ENCODE data around the gene RBM47. TPM values are rescaled to one million over a fixed set of nuclear protein-coding genes. Genes with fewer than 3 reads are reported as not detected.
"Not testable (repeated sequence)": the region's sequence is repeated elsewhere in the genome, so short reads cannot be mapped to it uniquely, and the experiment has no call there.

The RBM47 gene
- total RNA-seq, 1 donor from 2014 or later, result 2.4 TPM

DNA sequence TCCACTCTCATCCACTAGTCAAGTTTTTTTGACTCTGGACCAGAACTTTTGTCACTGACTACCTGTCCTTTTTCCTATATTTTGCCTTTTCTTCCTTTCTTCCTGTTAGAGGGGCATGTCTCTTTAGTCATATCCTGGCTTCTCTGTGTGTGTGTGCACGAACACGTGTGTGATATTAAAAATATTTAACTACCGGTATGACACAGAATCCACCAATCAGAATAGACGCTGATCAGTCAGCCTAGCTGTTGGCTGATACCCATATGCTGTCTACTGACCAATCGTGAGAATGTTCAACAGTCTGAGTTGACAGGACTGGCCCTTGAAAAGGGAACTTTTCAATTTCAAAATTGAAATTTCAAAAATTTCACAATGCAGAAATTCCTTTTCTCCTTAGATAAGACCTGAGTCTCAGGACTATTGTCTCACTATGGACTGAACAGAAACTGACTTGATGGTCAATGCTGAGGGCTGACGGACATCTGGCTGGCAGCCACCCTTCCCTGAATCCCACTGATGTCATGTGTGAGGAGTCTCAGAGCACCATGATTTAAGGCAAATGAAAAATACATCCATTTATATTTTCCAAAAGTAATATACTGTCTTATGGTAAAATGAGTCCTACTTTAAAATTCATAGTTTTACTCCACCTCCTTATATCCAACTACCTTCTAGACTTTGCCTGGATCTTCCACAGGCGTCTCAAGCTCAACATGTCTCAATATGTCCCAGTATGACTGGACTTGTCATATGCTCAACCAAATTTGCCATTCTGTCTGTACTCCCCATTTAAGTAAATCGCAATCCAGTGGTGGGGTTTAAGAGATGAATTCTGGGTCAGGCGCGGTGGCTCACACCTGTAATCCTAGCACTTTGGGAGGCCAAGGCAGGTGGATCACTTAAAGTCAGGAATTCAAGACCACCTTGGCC is 216.5 kb downstream of the RBM47 start:
- DNase-seq (no peak), ATAC-seq (ENCODE audit: poor library complexity) (no peak)
- intact Hi-C loops (cut with DNase I), result no loop called here

DNA sequence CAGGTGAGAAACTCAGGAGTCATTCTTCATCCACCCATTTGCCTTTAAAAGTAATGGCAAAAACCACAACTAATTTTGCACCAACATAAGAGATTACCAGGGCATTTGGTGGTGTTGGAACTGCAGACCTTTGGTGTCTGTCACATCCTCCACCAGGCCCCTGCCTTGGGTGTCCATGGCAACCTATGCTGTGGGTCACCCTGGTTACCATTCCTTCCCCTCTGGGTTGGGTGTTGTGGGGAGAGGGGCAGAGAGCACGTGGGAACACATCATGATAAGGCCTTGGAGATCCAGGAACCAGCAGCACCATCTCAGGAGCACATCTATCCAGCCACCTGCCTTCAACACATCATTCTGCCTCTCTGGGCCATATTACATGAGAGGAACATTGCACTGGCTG is 217.3 kb downstream of the RBM47 start:
- DNase-seq (no peak), ATAC-seq (ENCODE audit: poor library complexity) (no peak)
- intact Hi-C loops (cut with DNase I), result no loop called here

- intact Hi-C loops (cut with DNase I), result no loop called here
- DNase-seq, result no peak
- ATAC-seq (ENCODE audit: poor library complexity), result no peak
These were observed 219.8 kb downstream of the RBM47 start for GRCh38 chr4:40409835-40410234.

- DNase-seq; ATAC-seq (ENCODE audit: poor library complexity); intact Hi-C loops (cut with DNase I): not testable (repeated sequence)
These were observed 222.2 kb downstream of the RBM47 start for GRCh38 chr4:40407468-40407867.

- no peak for ATAC-seq (ENCODE audit: poor library complexity)
These were observed 223.3 kb downstream of the RBM47 start for GRCh38 chr4:40406340-40406739.

DNA sequence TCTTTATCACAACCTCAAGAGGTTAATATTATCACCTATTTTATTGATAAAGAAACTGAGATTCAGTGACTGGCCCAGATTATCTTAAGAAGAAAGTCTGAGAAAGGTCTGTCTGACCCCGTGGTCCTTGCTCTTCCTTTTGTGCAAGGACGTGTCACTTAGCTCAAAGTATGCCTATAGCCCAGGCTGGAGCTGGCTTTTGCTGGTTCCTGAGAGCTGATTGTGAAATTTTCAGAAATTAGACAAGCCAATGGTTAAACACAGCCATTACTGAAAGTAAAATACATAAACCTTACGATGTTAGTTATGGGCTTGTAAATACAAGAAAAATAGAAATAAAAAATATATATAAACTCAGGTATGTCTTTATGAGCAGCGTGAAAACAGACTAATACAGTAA is 224.5 kb downstream of the RBM47 start:
- DNase-seq (no peak), ATAC-seq (ENCODE audit: poor library complexity) (no peak)
- intact Hi-C loops (cut with DNase I), result no loop called here

More at GRCh38 chr4:40406340-40406739, 223.3 kb downstream of the RBM47 start:
- no peak for DNase-seq
- intact Hi-C loops (cut with DNase I), result no loop called here

GRCh38 chr4:40403081-40403480 is 226.6 kb downstream of the RBM47 start:
- intact Hi-C loops (cut with DNase I), result no loop called here
- DNase-seq, result no peak
- no peak for ATAC-seq (ENCODE audit: poor library complexity)

DNA sequence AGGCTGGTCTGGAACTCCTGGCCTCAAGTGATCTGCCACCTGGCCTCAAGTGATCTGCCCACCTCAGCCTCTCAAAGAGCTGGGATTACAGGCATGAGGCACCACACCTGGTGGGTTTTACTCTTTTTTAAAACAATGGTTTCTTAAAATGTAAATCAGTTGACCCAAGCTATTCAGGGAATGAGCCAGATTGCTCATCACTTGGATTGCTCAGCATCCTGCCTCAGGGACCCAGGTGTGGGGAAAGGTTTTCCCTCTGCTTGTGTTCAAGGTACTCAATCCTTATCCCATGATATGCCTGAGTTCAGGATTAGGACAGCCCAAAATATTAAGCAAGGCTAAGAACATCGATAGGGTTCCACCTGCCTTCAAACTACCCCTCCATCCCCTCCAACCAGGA is 227.1 kb downstream of the RBM47 start:
- intact Hi-C loops (cut with DNase I), result no loop called here
- ATAC-seq (ENCODE audit: poor library complexity) (no peak), DNase-seq (no peak)

- intact Hi-C loops (cut with DNase I), result no loop called here
- peak; percentile 22 for ATAC-seq (ENCODE audit: poor library complexity)
- DNase-seq, result no peak
These were observed 228.0 kb downstream of the RBM47 start for GRCh38 chr4:40401631-40402030.

GRCh38 chr4:40401096-40401495 is 228.6 kb downstream of the RBM47 start:
- DNase-seq, result no peak

DNA sequence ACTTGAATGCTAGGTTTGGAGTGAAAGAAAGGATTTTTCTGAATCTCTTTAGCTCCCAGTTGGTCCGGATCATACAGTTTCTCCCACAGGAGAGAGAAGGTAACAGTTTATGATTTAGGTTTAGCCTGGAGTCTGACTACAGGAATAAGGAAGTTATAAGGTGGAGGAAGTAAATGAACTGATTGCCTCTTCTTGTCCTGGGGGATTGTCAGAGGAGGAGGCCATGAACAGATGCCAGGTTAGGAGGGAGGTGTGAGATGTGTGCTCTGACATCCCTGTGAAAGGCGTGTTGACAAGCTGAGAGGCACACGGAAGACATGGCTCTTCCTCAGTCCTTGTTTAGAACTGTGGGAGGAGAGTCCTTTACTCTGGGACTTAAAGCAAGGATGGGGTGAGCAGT is 230.1 kb downstream of the RBM47 start:
- intact Hi-C loops (cut with DNase I), result no loop called here

More at GRCh38 chr4:40401096-40401495, 228.6 kb downstream of the RBM47 start:
- intact Hi-C loops (cut with DNase I), result no loop called here
- no peak for ATAC-seq (ENCODE audit: poor library complexity)

GRCh38 chr4:40395908-40396793 is 233.5 kb downstream of the RBM47 start:
- intact Hi-C loops (cut with DNase I), result no loop called here

More for the DNA sequence above, 230.1 kb downstream of the RBM47 start:
- DNase-seq, result no peak
- ATAC-seq (ENCODE audit: poor library complexity), result no peak

GRCh38 chr4:40395166-40395900 is 234.3 kb downstream of the RBM47 start:
- ATAC-seq (ENCODE audit: poor library complexity), result peak; percentile 6
- DNase-seq, result no peak
- intact Hi-C loops (cut with DNase I), result no loop called here

More at GRCh38 chr4:40395908-40396793, 233.5 kb downstream of the RBM47 start:
- DNase-seq (peak; percentile 69), ATAC-seq (ENCODE audit: poor library complexity) (peak; percentile 90)

DNA sequence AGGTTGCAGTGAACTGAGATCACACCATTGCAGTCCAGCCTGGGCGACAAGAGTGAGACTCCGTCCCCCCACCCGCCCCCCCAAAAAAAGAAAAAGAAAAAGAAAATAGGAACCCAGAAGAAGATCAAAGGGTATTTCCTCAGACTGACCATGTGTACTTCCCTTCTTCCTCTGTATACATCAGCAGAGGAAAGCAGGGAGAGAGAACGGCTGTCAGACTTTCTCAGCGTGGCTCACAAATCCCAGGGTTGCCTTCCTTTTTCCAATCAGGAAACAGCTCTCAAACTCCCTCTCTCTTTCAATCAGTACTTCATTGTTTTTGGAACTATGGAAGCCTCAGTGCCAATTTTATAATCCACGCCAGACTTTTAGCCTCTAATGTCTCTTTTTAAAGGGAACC is 235.4 kb downstream of the RBM47 start:
- ATAC-seq (ENCODE audit: poor library complexity), result no peak
- intact Hi-C loops (cut with DNase I), result no loop called here
- no peak for DNase-seq

DNA sequence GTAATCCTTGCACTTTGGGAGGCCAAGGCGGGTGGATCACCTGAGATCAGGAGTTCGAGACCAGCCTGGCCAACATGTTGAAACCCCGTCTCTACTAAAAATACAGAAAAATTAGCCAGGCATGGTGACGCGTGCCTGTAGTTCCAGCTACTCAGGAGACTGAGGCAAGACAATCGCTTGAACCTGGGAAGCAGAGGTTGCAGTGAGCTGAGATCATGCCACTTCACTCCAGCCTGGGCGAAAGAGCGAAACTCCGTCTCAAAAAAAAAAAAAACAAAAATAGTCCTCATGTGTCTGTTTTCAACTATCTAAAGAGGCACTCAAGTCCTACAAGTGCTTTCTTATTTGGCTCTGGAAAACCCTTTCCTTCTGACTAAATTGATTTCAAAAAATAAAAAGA is 237.4 kb downstream of the RBM47 start:
- DNase-seq; ATAC-seq (ENCODE audit: poor library complexity); intact Hi-C loops (cut with DNase I): not testable (repeated sequence)

GRCh38 chr4:40389986-40390385 is 239.7 kb downstream of the RBM47 start:
- intact Hi-C loops (cut with DNase I), result no loop called here
- DNase-seq, result no peak
- ATAC-seq (ENCODE audit: poor library complexity), result no peak

DNA sequence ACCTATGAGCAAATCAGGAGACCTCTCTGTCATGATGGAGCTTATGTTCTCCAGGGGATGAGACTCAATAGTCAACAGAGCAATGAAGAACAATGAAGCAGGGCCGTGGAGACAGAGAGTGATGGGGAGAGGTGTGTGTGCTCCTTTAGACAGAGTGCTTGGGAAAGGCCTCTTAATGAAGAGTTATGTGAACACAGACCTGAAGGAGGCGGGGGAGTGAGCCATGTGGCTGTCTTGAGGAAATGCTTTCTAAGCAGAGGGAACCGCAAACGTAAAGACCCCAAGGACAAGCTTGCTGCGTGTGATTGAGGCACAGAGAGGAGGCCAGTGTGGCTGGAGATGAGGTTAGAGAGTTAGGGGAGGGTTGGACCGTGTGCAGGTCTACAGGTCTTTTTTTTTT is 241.4 kb downstream of the RBM47 start:
- no peak for DNase-seq
- no peak for ATAC-seq (ENCODE audit: poor library complexity)
- intact Hi-C loops (cut with DNase I), result no loop called here

- ATAC-seq (ENCODE audit: poor library complexity), result no peak
- no peak for DNase-seq
- intact Hi-C loops (cut with DNase I), result no loop called here
These were observed 249.0 kb downstream of the RBM47 start for GRCh38 chr4:40380647-40381046.

DNA sequence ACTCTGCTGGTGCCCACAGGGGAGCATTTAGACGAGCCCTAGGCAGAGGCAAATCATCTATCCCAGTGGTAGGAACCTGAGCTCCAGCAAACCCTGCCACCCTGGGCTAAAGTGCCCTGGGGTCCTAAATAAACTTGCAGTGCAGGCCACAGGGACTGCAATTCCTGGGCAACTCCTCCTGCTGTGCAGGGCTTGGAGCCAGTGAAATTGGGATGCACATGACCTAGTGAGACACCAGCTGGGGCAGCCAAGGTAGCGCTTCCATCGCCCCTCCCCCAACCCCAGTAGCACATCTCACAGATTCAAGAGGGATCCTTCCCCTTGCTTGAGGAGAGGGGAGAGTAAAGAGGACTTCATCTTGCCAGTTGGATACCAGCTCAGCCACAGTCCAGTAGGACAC is 250.4 kb downstream of the RBM47 start:
- no peak for DNase-seq
- intact Hi-C loops (cut with DNase I), result no loop called here
- no peak for ATAC-seq (ENCODE audit: poor library complexity)

Measured in Right ventricle myocardium superior (tissue), 1 donor.